ENCODE results near the gene FGFRL1. TPM values are rescaled to one million over a fixed set of nuclear protein-coding genes. Genes with fewer than 3 reads are reported as not detected.
"Not testable (repeated sequence)": the region's sequence is repeated elsewhere in the genome, so short reads cannot be mapped to it uniquely, and the experiment has no call there.

The FGFRL1 gene
- total and polyA plus RNA-seq, 2 of the 13 experiments (the other 11 are each of a cell fraction or from before 2014, with no cell fraction given), result 19.1 to 30.6 TPM

GRCh38 chr4:1053080-1053661 is 41.7 kb downstream of the FGFRL1 start:
- no peaks in the 10 kb centered on the region for H3K36me3 ChIP-seq (replicated peaks in 1 of 2; ENCODE audit: control insufficient read depth in 1 of 2, insufficient read depth in 2 of 2, low read length in 2 of 2)
- peaks cover 34 to 84% of the 10 kb centered on the region in 2 experiments for H3K27me3 ChIP-seq (ENCODE audit: control insufficient read depth in 1 of 2, insufficient read depth in 2 of 2, low read length in 2 of 2)
- H3K4me3 ChIP-seq (replicated peaks in 1 of 3; ENCODE audit: insufficient read depth in 1 of 3, low read depth in 2 of 3, low read length in 3 of 3), result no peak overlapping the region
- no peak overlapping the region for H3K27ac ChIP-seq (ENCODE audit: extremely low read length, insufficient read depth, low read length)
- no peak overlapping the region for H2AFZ ChIP-seq (ENCODE audit: low read length)
- ATAC-seq (no peak), DNase-seq (ENCODE audit: low spot score) (no peak), FAIRE-seq (no peak)
- H4K20me1 ChIP-seq (ENCODE audit: insufficient read depth, low read length), result peaks cover 3% of the 10 kb centered on the region; the same call in 1 of the 2 replicates
- no peak overlapping the region for H3K4me2 ChIP-seq (ENCODE audit: low read depth, low read length)
- H3K9me3 ChIP-seq (ENCODE audit: low read length), result no peaks in the 10 kb centered on the region
- ChIA-PET CTCF (ENCODE audit: low intra/inter-chr PET ratio, low total read pairs) (no interaction called here), POLR2A (no interaction called here)
- BruUV-seq (replicated peaks), result no TSS peak
- intact Hi-C loops (cut with micrococcal nuclease; ENCODE audit: unreplicated experiment) (no loop called here), in situ Hi-C loops (cut with HindIII; ENCODE audit: extremely low pct_ligation_motif_present, low pct_unique_long_range_greater_than_20kb) (no loop called here)
- no peak for TF ChIP-seq TSC22D2 (CRISPR knock-in tag; IDR thresholded peaks at IDR 0.05; ENCODE audit: borderline replicate concordance)
- TF ChIP-seq KLF9 (CRISPR knock-in tag; IDR thresholded peaks at IDR 0.05; ENCODE audit: low read depth), result no peak
- no peak for TF ChIP-seq ZNF567 (CRISPR knock-in tag; IDR thresholded peaks at IDR 0.05; ENCODE audit: borderline replicate concordance)
- TF ChIP-seq POLR2AphosphoS2 (IDR thresholded peaks at IDR 0.05; ENCODE audit: low read depth, low read length), result no peak
- no peak for TF ChIP-seq NKX3-1 (CRISPR knock-in tag; IDR thresholded peaks at IDR 0.05)
- TF ChIP-seq RFX1 (IDR thresholded peaks at IDR 0.05), result no peak
- TF ChIP-seq ZNF281 (CRISPR knock-in tag; IDR thresholded peaks at IDR 0.05; ENCODE audit: borderline replicate concordance), result no peak
- no peak for TF ChIP-seq HNF4A (CRISPR knock-in tag; IDR thresholded peaks at IDR 0.05)
- TF ChIP-seq MBD4 (IDR thresholded peaks at IDR 0.05; ENCODE audit: borderline replicate concordance, low read length), result no peak
- TF ChIP-seq SAFB2 (CRISPR knock-in tag; IDR thresholded peaks at IDR 0.05; ENCODE audit: borderline replicate concordance, low read depth), result no peak
- TF ChIP-seq NONO (IDR thresholded peaks at IDR 0.05), result no peak
- no peak for TF ChIP-seq NONO (CRISPR knock-in tag; conservative IDR thresholded peaks at IDR 0.05)
- TF ChIP-seq CREBL2 (CRISPR knock-in tag; IDR thresholded peaks at IDR 0.05; ENCODE audit: borderline replicate concordance), result no peak
- TF ChIP-seq MAF1 (CRISPR knock-in tag; IDR thresholded peaks at IDR 0.05; ENCODE audit: borderline replicate concordance), result no peak
- no peak for TF ChIP-seq RARG (CRISPR knock-in tag; IDR thresholded peaks at IDR 0.05; ENCODE audit: low read depth)
- TF ChIP-seq TEAD2 (CRISPR knock-in tag; IDR thresholded peaks at IDR 0.05), result no peak
- 16% methylated on average over 12 of the region's 24 CpGs for WGBS (ENCODE audit: low lambda C conversion rate)
- no peak overlapping the region for H3K9ac ChIP-seq (ENCODE audit: insufficient read depth, low read depth, low read length)
- H3K79me2 ChIP-seq (ENCODE audit: insufficient read depth, low read length), result no peaks in the 10 kb centered on the region
- peaks cover 21% of the 10 kb centered on the region for H3K4me1 ChIP-seq (ENCODE audit: insufficient read depth, low read length)

GRCh38 chr4:1053891-1054290 is 42.5 kb downstream of the FGFRL1 start:
- Histone ChIP-seq H3K4me1 (ENCODE audit: insufficient read depth, low read length) (peaks cover 26% of the 10 kb centered on the region), H3K27me3 (ENCODE audit: control insufficient read depth in 1 of 2, insufficient read depth in 2 of 2, low read length in 2 of 2) (peaks cover 31 to 84% of the 10 kb centered on the region in 2 experiments)
- H4K20me1 ChIP-seq (ENCODE audit: insufficient read depth, low read length); FAIRE-seq; POLR2A ChIA-PET; BruUV-seq (replicated peaks); H2AFZ ChIP-seq (ENCODE audit: low read length); H3K4me3 ChIP-seq (replicated peaks in 1 of 3; ENCODE audit: insufficient read depth in 1 of 3, low read depth in 2 of 3, low read length in 3 of 3); H3K27ac ChIP-seq (ENCODE audit: extremely low read length, insufficient read depth, low read length); H3K36me3 ChIP-seq (replicated peaks in 1 of 2; ENCODE audit: control insufficient read depth in 1 of 2, insufficient read depth in 2 of 2, low read length in 2 of 2); DNase-seq (ENCODE audit: low spot score); H3K4me2 ChIP-seq (ENCODE audit: low read depth, low read length); H3K9ac ChIP-seq (ENCODE audit: insufficient read depth, low read depth, low read length); in situ Hi-C loops (cut with HindIII; ENCODE audit: extremely low pct_ligation_motif_present, low pct_unique_long_range_greater_than_20kb); intact Hi-C loops (cut with micrococcal nuclease; ENCODE audit: unreplicated experiment); CTCF ChIA-PET (ENCODE audit: low intra/inter-chr PET ratio, low total read pairs); H3K79me2 ChIP-seq (ENCODE audit: insufficient read depth, low read length); ATAC-seq; H3K9me3 ChIP-seq (ENCODE audit: low read length): not testable (repeated sequence)
- WGBS (ENCODE audit: low lambda C conversion rate), result 0% methylated on average over 5 of the region's 7 CpGs

Measured in HepG2 (cell line).